Activated B cell treated with CpG ODN at 0.5 μM for 24 hours (primary cell): Measurements from ENCODE around the gene CCDC194. TPM values are rescaled to one million over a fixed set of nuclear protein-coding genes. Genes with fewer than 3 reads are reported as not detected.
A peak's percentile ranks its signal among the peaks of the same experiment; 100 is the strongest.

Source experiments
- ATAC-seq: fragments of 200-7000 bp; cut with Tn5 transposase; one replicate; pipeline ENCODE4 v1.10.0; 2021; ENCODE audit warnings: low read depth, mild to moderate bottlenecking, moderate library complexity
- CTCF ChIA-PET: fragments of 350-600 bp; sonication (Branson Sonifier 250); formaldehyde crosslinking; loops from one replicate; lab custom pipeline; 2021; ENCODE audit warnings: antibody characterized with exemption; lab: Charles Lee
- POLR2A ChIA-PET: fragments of 350-600 bp; sonication (Branson Sonifier 250); formaldehyde crosslinking; loops from one replicate; lab custom pipeline; 2021; ENCODE audit warnings: antibody characterized with exemption; lab: Charles Lee
- DNase-seq: peaks from one replicate; pipeline ENCODE4 v3.0.0; 2022
- H3K27ac Mint-ChIP-seq: one replicate; pipeline ENCODE4 v1.8.0; 2020; ENCODE audit warnings: mixed read lengths
- H3K27me3 Mint-ChIP-seq: one replicate; pipeline ENCODE4 v1.8.0; 2021; ENCODE audit warnings: mixed read lengths
- H3K36me3 Mint-ChIP-seq: one replicate; pipeline ENCODE4 v1.8.0; 2021; ENCODE audit warnings: low read depth, mixed read lengths
- H3K4me1 Mint-ChIP-seq: one replicate; pipeline ENCODE4 v1.8.0; 2021; ENCODE audit warnings: mixed read lengths
- H3K4me3 Mint-ChIP-seq: one replicate; pipeline ENCODE4 v1.8.0; 2020; ENCODE audit warnings: mild to moderate bottlenecking, mixed read lengths
- H3K9me3 Mint-ChIP-seq: one replicate; pipeline ENCODE4 v1.8.0; 2020; ENCODE audit warnings: mixed read lengths
- CTCF ChIP-seq: fragments of 200-600 bp; IDR thresholded peaks from one replicate; pipeline ENCODE4 v1.8.0; 2022; ENCODE audit warnings: antibody characterized with exemption, mild to moderate bottlenecking
- intact Hi-C: fragments of 100-400 bp; cut with micrococcal nuclease; formaldehyde crosslinking; loops from one replicate; pipeline ENCODE4 v1.15.1; 2024
- total RNA-seq: library from RNA; stranded (reverse); gene quantifications from 2 replicates; pipeline ENCODE4 v1.2.3, GENCODE V29; 2022

CCDC194 gene
- total RNA-seq, 1 donor from 2014 or later, result 3.9 TPM

GRCh38 chr19:17398902-17399527 lies 5.0 kb upstream of the CCDC194 start:
- TF ChIP-seq CTCF, result no peak
- peaks cover 41% of the 10 kb centered on the region for H3K36me3 Mint-ChIP-seq
- intact Hi-C loops, result no loop called here
- DNase-seq, result no peak
- ChIA-PET CTCF (interaction anchor here (1.2 kb wide), 1 partner anchor 13 kb away, joined by 3 read pairs; no protein-coding TSS in a partner anchor), POLR2A (interaction anchor here (0.6 to 1.0 kb wide), 4 partner anchors 8 to 882 kb away, joined by 3 to 4 read pairs (median 3); no protein-coding TSS in a partner anchor)
- peaks cover 17% of the 10 kb centered on the region for H3K4me1 Mint-ChIP-seq
- ATAC-seq, result no peak
- H3K9me3 Mint-ChIP-seq, result no peaks in the 10 kb centered on the region
- H3K4me3 Mint-ChIP-seq, result no peak overlapping the region
- H3K27me3 Mint-ChIP-seq, result no peaks in the 10 kb centered on the region
- H3K27ac Mint-ChIP-seq, result no peak overlapping the region

- H3K27me3 Mint-ChIP-seq, result no peaks in the 10 kb centered on the region
- H3K4me1 Mint-ChIP-seq, result peaks cover 21% of the 10 kb centered on the region
- H3K9me3 Mint-ChIP-seq, result no peaks in the 10 kb centered on the region
- no peak overlapping the region for H3K4me3 Mint-ChIP-seq
- no peak overlapping the region for H3K27ac Mint-ChIP-seq
- peaks cover 14% of the 10 kb centered on the region for H3K36me3 Mint-ChIP-seq
- ChIA-PET CTCF (interaction anchor here (1.2 kb wide), 1 partner anchor 70 kb away, joined by 3 read pairs; no protein-coding TSS in a partner anchor), POLR2A (interaction anchor here (0.7 to 0.9 kb wide), 2 partner anchors 10 to 75 kb away, joined by 3 read pairs; partner anchors contain the start of genes BST2 and SLC27A1)
- intact Hi-C loops, result loop anchor here (1.0 to 5.0 kb wide), 2 partner anchors 71 to 318 kb away; partner anchors contain the start of genes HAUS8 and MYO9B
- TF ChIP-seq CTCF, result no peak
- ATAC-seq (no peak), DNase-seq (no peak)
These were observed 957 bp upstream of the CCDC194 start for GRCh38 chr19:17394891-17395415.

- no peak for TF ChIP-seq CTCF
- ChIA-PET CTCF (no interaction called here), POLR2A (no interaction called here)
- Mint-ChIP-seq H3K27ac (no peak overlapping the region), H3K36me3 (peaks cover 7% of the 10 kb centered on the region), H3K4me3 (no peak overlapping the region), H3K9me3 (no peaks in the 10 kb centered on the region), H3K27me3 (no peaks in the 10 kb centered on the region), H3K4me1 (peaks cover 21% of the 10 kb centered on the region)
- no peak for ATAC-seq
- intact Hi-C loops, result loop anchor here (5.0 kb wide), 1 partner anchor 316 kb away; the partner anchor contains the start of genes HAUS8 and MYO9B
- no peak for DNase-seq
These were observed 994 bp downstream of the CCDC194 start for GRCh38 chr19:17393002-17393401.

DNA sequence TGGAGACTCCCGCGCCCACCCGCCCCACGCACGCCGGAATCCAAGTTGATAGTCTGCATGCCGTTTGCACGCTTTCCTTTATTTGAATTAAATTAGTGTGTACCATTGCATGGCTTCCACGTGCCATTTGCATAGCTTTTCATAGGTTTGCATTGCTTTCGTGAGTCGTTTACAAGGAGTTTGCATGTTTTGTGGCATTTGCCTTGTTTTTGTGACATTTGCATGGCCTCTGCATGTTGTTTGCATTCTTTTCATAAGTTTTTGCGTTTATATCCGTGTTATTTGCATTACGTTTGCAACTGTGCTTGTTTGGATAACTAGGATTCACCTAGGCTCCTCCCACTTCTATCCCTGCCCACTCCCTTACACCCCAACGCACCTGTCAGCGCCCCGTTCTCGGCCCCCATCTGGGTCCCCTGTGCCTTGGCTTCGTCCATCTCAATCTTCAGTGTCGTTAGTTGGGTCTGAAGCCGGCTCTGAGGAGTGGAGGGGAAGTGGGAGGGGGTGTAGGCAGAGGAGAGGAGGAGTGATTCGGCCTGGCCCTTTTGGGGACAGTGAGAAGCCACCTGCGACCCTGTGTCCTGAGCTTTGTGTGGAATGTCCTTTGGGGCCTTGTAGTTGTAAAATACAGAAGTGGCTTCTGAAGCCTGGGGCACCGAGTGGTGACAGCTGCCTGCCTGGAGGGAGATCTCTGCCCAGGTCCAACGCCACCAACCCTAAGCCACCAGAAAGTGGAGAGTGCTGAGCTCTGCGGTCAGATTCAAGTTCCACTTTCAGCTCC lies 2.4 kb downstream of the CCDC194 start:
- Mint-ChIP-seq H3K27ac (no peak overlapping the region), H3K9me3 (no peaks in the 10 kb centered on the region), H3K36me3 (no peaks in the 10 kb centered on the region), H3K4me3 (peak overlapping the region; percentile 62), H3K27me3 (no peaks in the 10 kb centered on the region), H3K4me1 (peaks cover 21% of the 10 kb centered on the region)
- ChIA-PET POLR2A (interaction anchor here (0.6 to 1.2 kb wide), 9 partner anchors 8 to 375 kb away, joined by 3 to 12 read pairs (median 4); partner anchors contain the start of genes BST2 and MVB12A), CTCF (interaction anchor here (0.6 to 0.7 kb wide), 2 partner anchors 9 to 282 kb away, joined by 3 to 4 read pairs; no protein-coding TSS in a partner anchor)
- intact Hi-C loops, result loop anchor here (1.0 to 5.0 kb wide), 4 partner anchors 14 to 314 kb away; partner anchors contain the start of genes BST2, HAUS8 and MYO9B
- DNase-seq (no peak), ATAC-seq (no peak)
- no peak for TF ChIP-seq CTCF
